Daoy (cell line): ENCODE results near the gene PLEKHD1. TPM values are rescaled to one million over a fixed set of nuclear protein-coding genes. Genes with fewer than 3 reads are reported as not detected.

ENCODE experiments used
- DNase-seq: peaks from one replicate; pipeline ENCODE4 v3.0.0-alpha.2; 2015; ENCODE audit warnings: low read depth
- total RNA-seq: library from RNA; depleted of rRNA; stranded (reverse); fragments of >200 nt; shearing (Covaris generic); gene quantifications from 2 replicates; pipeline ENCODE4 v1.2.3, GENCODE V29; 2014

PLEKHD1 gene
- total RNA-seq, 1 experiment from 2014 or later = 0.06 TPM

DNA sequence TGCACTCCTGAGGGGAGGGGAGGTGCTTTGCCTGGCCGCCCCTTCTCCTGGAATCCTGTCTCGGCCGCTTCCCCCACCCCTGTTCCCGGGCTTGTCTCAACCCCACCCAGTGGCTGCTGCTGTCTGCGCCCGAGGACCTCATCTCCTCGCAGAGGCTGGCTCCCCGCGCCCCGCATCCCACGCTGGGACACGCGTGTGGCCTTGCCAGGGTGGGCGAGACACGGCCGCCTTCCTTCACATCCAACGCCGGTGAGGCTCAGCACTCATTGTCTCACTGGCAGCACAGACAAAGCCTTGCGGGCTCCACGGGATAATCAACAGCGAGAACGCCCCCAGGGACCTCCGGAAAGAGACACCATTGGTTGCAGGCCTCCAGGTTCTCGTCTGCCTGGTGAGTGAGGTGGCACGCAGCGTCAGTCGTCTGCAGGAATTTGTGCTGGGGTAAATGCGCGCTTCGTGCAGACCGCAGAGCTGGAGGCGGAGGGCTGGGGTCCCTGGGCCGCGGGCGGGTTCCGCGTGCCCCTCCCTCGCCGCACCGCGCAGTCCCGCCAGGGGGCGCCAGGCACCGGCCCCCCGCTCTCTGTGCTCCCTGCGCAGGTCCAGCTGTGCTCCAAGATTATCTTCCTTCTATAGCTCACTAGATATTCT, 63.3 kb downstream of the PLEKHD1 start:
- DNase-seq = peak; percentile 16

DNA sequence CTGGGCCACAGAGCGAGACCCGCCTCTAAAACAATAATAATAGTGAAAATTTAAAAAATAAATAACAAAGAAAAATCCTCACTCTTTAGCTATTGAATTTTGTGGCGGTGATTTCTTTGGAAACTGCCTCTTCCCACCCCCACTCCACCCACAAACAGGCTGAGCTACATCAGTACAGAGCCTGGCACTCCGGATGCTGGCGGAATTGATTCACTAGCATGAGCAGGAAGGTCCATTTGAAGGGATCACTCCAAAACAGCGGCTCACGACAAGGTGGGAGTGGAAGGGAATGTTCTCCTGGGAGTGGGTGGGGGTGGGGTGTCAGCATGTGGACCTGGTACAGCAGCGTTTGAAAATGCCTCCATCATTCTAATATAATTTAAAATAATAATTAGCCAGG, 64.0 kb downstream of the PLEKHD1 start:
- no peak for DNase-seq

DNA sequence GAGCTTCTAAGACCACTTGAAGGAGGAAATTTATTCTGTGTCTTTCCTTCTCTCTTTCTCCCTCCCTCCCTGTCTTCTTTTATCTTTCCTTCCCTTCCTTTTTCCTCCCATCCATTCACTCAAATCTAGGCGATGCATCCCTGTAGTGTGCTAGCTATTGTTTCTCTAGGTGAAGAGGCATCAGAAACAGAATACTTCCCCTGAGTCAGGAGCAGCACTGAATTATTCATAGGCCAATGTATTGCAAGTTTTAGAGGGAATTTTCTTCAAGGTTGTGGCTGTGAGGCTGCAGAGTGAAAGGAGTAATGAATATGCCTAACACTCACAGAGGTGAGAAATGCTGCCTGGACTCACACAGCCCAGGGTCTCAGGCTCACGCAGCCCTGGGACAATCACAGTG, 67.0 kb downstream of the PLEKHD1 start:
- DNase-seq = no peak

DNA sequence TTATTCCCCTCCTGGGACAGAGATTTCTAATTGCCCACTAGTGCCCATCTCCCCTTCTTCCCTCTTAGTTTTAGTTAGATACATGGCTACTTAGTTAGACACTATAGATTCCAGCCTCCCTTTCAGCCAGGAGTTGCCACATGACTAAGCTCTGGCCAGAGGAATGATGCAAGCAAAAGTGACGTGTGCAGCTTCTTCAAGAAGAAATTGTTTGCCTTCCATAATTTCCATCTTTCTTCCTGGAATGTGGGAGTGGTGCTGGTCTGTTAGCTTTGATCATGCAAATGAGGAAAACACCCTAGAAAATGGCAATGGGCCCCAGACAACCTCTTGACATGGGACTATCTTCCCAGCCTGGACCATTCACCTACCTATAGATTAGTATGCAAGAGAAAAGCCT, 68.7 kb downstream of the PLEKHD1 start:
- DNase-seq = peak; percentile 24

DNA sequence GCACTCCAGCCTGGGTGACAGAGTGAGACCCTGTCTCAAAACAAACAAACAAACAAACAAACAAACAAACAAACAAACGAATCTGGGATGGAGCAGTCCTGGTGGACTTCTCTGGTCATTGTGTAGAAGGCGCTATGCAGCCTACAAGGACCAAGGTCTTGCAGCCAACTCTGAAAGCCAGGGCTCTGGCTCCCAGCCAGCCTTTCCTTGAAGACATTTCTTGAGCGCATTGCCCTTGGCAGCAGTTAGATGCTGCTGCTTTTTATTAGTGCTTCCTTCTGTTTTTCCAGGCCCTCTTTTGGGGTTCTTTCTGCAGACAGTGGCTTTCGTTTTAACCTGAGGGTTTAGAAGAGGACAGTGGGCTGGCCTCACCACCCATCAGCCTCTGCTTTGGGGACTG, 70.0 kb downstream of the PLEKHD1 start:
- DNase-seq = no peak

DNA sequence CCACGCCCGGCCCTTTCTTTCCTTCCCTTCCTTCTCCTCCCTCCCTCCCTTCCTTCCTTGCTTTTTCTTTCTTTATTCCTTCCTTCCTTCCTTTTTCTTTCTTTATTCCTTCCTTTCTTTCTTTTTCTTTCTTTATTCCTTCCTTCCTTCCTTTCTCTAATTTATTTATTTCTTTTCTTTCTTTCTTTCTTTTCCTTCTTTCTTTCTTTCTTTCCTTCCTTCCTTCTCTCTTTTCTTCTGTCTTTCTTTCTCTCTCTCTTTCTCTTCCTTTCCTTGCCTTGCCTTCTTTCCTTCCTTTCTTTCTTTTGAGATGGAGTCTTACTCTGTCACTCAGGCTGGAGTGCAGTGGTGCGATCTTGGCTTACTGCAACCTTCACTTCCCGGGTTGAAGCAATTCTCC, 74.2 kb downstream of the PLEKHD1 start:
- DNase-seq = no peak

DNA sequence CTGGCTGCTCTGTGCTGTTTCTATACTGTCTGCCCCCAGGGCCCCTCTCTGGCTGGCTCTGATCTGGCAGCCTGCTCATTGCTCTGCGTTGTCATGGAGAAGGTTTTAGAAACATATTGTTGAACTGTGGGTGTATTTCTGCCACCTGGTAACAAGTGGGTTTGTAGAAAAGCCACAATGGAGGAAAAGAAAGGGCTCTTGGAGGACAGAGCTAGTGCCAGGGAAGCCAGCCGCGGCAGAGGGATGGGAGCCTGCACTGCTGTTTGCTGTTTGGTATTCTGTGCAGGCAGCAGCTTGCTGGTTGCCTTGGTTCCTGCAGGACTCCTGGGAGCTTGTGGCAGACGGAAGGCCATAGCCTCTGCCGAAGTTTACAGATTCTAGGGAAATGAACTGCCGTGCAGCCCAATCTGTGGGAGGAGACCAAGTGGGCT, 75.1 kb downstream of the PLEKHD1 start:
- no peak for DNase-seq

DNA sequence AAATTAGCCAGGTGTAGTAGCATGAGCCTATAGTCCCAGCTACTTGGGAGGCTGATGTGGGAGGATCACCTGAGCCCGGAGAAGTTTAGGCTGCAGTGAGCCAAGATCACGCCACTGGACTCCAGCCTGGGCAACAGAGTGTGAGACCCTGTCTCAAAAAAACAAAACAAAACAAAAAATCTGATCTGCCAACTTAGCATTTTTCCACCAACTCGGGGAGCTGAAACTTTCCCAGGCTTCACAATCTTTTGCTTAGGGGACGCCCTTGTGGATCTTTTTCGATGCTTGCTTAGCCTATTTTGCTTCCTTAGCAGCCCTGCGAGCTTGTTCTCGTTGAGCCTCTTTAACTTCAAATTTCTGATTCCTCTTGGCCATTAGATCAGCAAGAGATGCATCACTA, 76.3 kb downstream of the PLEKHD1 start:
- DNase-seq = no peak

DNA sequence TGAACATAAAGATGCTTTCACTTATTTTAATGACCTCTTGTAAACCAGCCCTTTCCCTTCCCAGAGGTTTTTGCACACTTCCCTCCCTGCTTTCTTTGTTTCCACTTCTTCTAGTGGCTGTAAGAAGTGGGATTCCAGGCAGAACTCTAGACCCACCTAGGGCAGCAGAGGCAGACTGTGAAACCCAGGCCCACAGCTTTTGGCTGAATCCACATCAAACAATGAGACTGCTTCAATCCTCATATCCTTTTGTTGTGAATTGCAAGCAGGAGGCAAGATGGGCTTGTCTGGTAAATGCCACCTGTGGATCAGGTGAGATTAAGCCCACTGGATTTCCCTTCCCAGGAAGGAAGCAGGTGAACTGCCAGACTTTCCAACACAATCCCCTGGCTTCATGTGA, 77.4 kb downstream of the PLEKHD1 start:
- no peak for DNase-seq

DNA sequence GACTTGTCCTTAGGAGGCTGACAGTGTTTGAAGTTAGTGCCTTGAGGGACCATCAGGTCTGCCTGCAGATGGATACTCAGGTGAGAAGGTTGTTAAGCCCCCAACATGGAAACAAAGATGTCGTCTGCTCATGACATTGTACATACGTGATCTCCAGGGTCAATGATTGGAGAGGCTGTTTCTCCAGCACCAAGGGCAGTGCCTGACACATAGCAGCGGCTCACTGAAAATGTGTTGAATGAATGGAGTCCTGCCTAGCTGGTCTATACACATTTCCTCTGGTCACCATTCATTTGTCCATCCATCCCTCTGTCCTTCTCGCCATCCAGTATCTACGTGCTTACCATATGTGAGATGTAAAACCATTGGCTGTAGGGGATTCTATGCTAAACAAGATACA, 83.0 kb downstream of the PLEKHD1 start:
- no peak for DNase-seq

DNA sequence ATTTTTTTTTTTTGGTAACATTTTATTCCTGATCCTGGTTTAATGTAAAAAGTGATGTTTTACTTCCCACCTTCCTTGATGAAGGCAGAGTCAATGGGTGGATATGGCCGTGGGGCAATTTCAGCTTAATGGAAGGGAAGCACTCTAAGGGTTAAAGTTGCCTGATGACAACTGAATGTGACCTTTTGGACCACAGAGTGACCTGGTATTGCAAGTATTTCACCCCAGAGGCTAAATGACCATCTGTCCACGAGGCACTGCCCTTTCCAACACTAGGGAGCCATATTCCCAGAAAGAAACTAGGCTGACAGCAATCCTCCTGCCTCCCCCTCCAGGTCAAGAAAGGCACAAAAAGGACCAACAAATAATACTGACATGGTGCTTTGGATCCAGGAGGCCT, 85.3 kb downstream of the PLEKHD1 start:
- DNase-seq = no peak

DNA sequence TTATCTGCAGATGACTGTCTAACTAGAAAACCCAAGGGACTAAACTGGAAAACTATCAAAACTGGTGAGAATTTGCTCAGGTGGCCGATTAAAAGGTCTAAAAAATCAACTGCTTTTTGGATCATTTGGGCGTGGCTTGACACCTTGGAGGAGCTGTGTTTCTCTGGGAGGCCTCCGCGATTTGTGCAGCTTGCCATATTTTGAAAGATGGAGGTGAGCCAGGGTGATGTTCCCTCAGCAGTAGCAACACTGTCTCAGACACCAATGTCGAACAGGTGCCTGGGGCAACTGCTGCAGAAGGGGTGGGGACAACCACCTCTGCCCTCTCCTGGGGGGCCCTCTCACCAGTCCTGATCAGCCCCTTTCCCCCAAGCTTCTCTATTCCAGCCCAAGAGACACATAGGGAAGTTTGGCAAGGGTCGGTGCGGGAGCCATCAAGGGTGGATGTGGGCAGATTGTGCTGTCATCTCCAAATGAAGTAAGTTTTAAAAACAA, 86.4 kb downstream of the PLEKHD1 start:
- DNase-seq = no peak

DNA sequence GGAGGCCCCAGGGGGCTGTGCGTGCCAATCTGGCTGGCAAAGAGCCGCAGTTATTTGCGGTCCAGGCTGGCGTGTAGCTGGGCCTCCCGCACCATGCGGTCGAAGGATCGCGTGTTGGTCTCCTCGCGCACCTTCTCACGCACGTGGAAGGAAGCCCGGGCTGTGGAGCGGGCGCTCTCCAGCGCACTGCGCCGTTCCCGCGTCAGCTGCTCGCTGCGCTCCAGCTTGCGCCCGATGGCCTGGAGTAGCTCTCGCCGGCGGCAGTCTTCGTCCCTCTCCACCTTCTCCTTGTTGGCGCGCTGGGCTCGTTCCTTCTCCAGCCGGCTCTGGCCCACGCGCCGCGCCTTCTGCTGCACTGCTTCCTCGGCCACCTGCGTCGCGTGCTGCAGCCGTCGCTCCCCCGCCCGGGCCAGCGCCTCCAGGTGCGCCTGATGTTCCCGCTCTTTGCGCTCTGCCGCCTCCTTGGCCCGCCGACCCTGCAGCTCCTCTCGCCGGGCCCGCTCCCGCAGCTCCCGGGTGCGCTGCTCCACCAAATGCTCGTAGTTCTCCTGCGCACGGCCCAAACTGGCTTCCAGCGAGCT, 87.0 kb downstream of the PLEKHD1 start:
- DNase-seq = no peak

DNA sequence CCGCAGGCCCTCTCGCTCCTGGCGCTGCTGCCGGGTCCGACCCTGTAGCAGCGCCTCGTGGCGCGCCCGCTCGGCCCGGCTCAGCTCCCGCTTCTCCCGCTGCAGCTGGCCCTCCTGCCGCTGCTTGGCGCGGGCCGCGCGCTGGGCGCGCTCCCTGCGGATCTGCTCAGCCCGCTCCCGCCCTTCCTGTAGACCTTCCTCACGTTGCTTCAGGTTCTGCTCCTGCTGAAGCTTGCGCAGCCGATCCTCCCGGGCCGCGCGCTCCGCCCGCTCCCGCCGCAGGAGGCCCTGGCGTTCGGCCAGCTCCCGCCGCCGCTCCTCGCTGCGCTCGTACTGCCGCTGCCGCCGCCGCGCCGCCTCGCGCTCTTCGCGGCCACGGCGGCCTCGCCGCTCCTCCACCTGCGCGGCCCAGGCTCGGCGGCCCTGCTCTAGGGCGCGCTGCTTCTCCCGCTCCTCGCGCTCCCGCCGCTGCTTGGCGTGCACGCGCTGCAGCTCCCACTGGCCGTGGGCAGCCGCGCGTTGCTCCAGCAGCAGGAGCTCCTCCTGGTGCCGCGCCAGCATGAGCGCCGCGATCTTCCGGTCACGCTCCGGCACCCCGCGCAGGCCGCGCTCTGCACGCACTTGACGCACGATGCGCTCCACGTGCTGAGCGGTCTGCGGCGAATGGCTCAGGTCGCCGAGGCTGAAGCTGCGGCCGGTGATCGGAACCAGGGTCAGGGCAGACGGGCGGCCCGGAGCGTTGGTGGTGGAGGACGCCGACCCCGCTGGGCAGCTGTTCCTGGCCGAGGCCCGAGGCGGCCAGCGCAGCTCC, 87.7 kb downstream of the PLEKHD1 start:
- no peak for DNase-seq

DNA sequence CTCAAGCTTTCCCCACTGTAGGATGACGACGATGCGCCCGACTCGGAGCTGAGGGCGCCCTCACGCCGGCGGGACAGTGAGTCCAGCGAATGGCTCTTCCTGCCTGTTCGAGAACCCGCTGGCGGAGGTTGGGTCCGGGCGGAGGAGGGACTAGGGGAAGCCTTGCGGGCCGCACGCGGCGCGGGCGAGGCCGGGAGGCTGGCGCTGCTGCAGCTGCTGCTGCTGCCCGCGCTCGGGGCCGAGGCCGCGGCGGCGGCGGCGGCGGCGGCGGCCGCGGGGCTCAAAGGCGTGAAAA, 88.3 kb downstream of the PLEKHD1 start:
- DNase-seq = no peak

DNA sequence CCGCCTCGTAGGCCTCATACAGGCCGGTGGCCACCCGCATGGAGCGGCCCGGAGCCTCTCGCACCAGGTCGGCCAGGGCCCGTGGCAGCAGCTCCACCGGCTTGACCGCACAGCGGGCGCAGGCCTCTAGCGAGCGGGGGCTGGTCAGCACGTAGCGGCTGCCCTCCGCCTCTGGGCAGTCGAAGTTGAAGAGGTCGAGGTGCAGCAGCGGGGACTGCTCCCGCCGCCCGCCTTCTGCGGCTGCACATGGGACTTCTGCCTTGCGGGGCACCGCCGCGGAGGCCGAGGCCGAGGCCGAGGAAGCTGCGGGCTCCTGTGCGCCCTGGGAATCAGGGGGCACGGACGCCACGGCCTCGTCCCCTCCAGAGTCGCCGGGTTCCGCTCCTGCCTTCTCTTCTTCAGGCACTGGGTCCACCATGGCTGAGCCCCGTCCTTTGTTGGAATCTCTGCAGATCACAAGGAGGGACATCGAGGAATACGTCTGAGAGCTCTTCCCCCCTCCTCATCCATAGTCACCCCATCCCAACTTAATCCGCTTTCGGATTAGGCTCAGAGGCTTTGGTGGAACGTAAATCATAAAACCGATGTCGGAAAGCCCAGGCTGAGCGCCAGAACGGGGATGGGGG, 88.8 kb downstream of the PLEKHD1 start:
- DNase-seq = no peak

DNA sequence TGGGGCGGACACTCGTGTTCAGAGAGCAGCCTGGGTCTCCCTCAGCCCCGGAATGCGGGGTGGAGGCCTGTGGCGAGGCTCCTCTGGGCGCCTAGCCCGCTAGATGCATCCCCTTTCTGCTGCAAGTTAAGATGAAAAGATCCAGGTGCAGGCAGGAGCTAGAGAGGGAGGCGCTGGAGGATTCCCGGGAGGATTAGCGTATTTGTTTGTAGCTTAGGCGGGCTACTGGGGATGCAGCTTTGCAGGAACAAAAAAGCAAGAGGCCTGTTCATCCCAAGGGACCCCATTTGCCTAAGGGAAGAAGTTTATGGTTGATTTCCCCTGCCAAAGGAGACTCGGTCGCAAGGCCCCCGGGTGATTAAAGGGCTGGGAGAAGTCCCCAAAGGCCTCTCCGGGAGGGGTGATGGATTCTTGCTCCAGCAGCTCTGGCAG, 89.3 kb downstream of the PLEKHD1 start:
- no peak for DNase-seq

DNA sequence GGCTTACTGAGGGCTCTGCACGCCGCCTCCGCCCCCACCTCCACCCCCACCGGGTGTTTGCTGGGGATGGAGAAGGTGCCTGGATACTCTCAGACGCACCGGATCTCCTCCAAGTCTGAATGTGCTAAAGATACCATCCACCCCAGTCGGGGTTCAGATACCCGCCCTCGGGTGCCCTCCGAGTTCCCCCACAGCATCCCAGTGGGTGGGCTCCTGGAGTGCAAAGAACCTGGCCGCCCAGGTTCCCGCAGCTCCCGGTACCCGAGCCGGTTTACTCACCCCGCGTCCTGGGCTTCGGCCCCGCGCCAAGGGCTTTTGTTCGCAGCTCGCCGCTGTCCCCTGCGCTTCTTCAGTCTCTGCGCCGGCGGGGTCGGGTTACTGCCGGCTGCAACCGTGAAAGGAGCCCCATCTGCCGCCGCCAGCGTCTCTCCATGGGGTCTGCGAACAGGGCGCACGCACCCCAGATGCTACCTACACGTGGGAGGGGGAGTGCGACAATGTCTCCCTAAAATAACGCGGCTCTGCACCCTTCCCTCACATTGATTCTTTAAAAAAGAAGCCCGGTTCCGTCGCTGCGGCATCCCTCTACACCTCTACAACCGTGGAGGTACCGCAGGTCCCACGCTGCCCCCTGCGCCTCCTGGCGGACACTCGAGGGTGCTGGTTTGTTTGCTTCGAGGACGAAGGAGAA, 89.9 kb downstream of the PLEKHD1 start, which contains the start of gene CCDC177:
Gene CCDC177 (minus strand): TSS at position 609 of the 691 bp plus-strand sequence. CDS start 1,249 bp downstream, outside the sequence.
- peak; percentile 75 for DNase-seq

DNA sequence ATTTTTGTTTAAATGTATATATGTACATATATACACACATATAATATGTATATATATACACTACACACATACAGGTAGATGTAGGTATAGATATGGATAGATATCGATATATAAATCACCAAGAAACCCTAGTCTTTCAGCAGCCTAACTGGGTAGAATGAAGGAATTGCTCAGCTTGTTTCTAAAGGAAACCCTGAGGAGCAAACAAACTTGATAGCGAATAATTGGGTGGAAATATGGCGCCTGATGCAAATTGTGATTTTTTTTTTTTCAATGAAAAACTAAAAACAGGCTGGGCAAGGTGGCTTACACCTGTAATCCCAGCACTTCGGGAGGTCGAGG, 90.4 kb downstream of the PLEKHD1 start:
- no peak for DNase-seq

DNA sequence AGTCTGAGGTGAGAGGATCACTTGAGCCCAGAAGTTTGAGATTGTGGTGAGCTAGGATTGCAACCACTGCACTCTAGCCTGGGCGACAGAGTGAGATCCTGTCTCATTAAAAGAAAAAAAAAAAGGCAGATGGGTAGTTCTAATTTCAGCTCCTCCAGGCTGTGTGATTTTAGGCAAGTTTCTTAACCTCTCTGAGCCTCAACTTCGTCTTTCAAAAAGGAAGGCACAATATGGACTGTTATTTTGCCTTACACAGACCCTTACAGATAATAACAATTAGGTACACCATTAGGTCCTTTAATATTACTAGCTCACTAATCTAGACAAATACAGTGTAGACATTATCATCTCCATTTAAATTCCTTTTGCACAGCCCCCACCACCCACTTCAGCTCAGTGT, 94.9 kb downstream of the PLEKHD1 start:
- DNase-seq = no peak

DNA sequence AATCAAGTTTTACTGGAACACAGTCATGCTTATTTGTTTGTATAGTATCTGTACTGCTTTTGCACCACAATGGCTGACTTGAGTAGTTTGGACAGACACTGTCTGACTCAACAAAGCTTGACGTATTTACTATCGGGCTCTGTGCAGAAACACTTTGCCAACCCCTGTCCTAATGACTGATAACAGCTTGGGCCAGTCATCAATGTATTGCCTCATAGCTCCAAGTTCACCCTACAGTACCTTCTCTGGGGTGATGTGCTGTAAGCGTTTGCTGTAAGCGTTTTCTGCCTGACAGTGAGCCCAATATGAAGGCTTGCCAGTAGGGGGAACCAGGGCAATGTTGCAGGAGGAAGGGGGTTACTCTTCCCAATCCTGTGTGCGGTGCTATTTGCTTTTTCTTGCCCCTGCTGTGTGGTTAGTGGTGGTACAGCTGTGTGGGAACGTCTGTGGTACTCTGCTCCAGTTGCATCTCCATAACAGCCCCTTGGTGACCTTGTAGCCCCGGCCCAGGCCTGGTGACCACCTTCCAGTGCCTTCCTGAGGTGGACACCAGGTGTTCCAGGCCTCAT, 95.6 kb downstream of the PLEKHD1 start:
- DNase-seq = peak; percentile 54
